HEK293 (cell line): ENCODE measurements around the gene MRPL32.
A peak's percentile ranks its signal among the peaks of the same experiment; 100 is the strongest.

Source experiments
- KLF9 ChIP-seq: fragments of 450-650 bp; formaldehyde crosslinking; IDR thresholded peaks from 2 replicates; pipeline ENCODE4 v1.5.1; 2016; ENCODE audit warnings: missing biosample characterization, missing genetic modification characterization, low read depth
- ZNF513 ChIP-seq: fragments of 450-650 bp; IDR thresholded peaks from 2 replicates; pipeline ENCODE4 v1.5.1; 2018; ENCODE audit warnings: missing biosample characterization, missing genetic modification characterization
- TF ChIP-seq, protein P1 (sequence below): fragments of 450-650 bp; formaldehyde crosslinking; IDR thresholded peaks from 2 replicates; pipeline ENCODE4 v1.5.1; 2016; ENCODE audit warnings: missing biosample characterization, missing genetic modification characterization

- TF ChIP-seq, protein P1, sequence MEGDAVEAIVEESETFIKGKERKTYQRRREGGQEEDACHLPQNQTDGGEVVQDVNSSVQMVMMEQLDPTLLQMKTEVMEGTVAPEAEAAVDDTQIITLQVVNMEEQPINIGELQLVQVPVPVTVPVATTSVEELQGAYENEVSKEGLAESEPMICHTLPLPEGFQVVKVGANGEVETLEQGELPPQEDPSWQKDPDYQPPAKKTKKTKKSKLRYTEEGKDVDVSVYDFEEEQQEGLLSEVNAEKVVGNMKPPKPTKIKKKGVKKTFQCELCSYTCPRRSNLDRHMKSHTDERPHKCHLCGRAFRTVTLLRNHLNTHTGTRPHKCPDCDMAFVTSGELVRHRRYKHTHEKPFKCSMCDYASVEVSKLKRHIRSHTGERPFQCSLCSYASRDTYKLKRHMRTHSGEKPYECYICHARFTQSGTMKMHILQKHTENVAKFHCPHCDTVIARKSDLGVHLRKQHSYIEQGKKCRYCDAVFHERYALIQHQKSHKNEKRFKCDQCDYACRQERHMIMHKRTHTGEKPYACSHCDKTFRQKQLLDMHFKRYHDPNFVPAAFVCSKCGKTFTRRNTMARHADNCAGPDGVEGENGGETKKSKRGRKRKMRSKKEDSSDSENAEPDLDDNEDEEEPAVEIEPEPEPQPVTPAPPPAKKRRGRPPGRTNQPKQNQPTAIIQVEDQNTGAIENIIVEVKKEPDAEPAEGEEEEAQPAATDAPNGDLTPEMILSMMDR, result peak; percentile 88
- TF ChIP-seq ZNF513 (tag by site-specific recombination) (no peak), KLF9 (tag by site-specific recombination) (no peak)
Observed at GRCh38 chr7:42911454-42912447, 20.4 kb upstream of the MRPL32 start, which contains the start of gene C7orf25.
